IMR-90 (cell line): ENCODE results near the gene MTMR2.

Experiments
- CTCF ChIP-seq: conservative IDR thresholded peaks from 2 replicates; pipeline ENCODE4 v1.5.1; 2012; ENCODE audit warnings: mild to moderate bottlenecking, low read depth, low read length, improper control_type of control experiment
- POLR2A ChIP-seq: IDR thresholded peaks from 2 replicates; pipeline ENCODE4 v1.6.1; 2012; ENCODE audit warnings: mild to moderate bottlenecking, low read depth, low read length

GRCh38 chr11:95793116-95793515 lies 130.8 kb downstream of the MTMR2 start:
- TF ChIP-seq POLR2A (no peak), CTCF (no peak)
